SJCRH30 (cell line): ENCODE results near the gene MPEG1. TPM values are rescaled to one million over a fixed set of nuclear protein-coding genes. Genes with fewer than 3 reads are reported as not detected.

Experiments used
- DNase-seq, 2 experiments: peaks; one replicate each; pipeline ENCODE4 v3.0.0-alpha.2; 2015 to 2020
- H3K27ac ChIP-seq: fragments of 250-450 bp; sonication (Bioruptor Pico); 2 replicates; pipeline ENCODE4 v1.5.1; 2020; ENCODE audit warnings: mild to moderate bottlenecking, moderate library complexity
- H3K27me3 ChIP-seq: fragments of 250-450 bp; sonication (Bioruptor Pico); 2 replicates; pipeline ENCODE4 v1.5.1; 2020; ENCODE audit warnings: mild to moderate bottlenecking, moderate library complexity
- H3K36me3 ChIP-seq: fragments of 250-450 bp; sonication (Bioruptor Pico); 2 replicates; pipeline ENCODE4 v1.5.1; 2020; ENCODE audit warnings: mild to moderate bottlenecking, moderate library complexity
- H3K4me1 ChIP-seq: fragments of 250-450 bp; sonication (Bioruptor Pico); 2 replicates; pipeline ENCODE4 v1.5.1; 2020; ENCODE audit warnings: mild to moderate bottlenecking, moderate library complexity
- H3K4me3 ChIP-seq: fragments of 250-450 bp; sonication (Bioruptor Pico); 2 replicates; pipeline ENCODE4 v1.5.1; 2020; ENCODE audit warnings: mild to moderate bottlenecking, moderate library complexity
- H3K9me3 ChIP-seq: fragments of 250-450 bp; sonication (Bioruptor Pico); replicated peaks from 2 replicates; pipeline ENCODE4 v1.5.1; 2020; ENCODE audit warnings: mild to moderate bottlenecking, moderate library complexity
- total RNA-seq: library from RNA; depleted of rRNA; stranded (reverse); fragments of >200 nt; shearing (Covaris generic); gene quantifications from 2 replicates; pipeline ENCODE4 v1.2.3, GENCODE V29; 2014

Gene MPEG1
- total RNA-seq, 1 experiment from 2014 or later = not detected

GRCh38 chr11:59224351-59224928, 11.7 kb upstream of the MPEG1 start:
- H3K27ac ChIP-seq = no peak overlapping the region
- H3K36me3 ChIP-seq = no peaks in the 10 kb centered on the region
- DNase-seq = no peak
- no peak overlapping the region for H3K4me3 ChIP-seq
- no peaks in the 10 kb centered on the region for H3K9me3 ChIP-seq
- H3K27me3 ChIP-seq = no peaks in the 10 kb centered on the region
- no peaks in the 10 kb centered on the region for H3K4me1 ChIP-seq

- H3K27ac ChIP-seq = no peak overlapping the region
- no peak for DNase-seq
Measured at GRCh38 chr11:59223611-59224010, 10.9 kb upstream of the MPEG1 start.

DNA sequence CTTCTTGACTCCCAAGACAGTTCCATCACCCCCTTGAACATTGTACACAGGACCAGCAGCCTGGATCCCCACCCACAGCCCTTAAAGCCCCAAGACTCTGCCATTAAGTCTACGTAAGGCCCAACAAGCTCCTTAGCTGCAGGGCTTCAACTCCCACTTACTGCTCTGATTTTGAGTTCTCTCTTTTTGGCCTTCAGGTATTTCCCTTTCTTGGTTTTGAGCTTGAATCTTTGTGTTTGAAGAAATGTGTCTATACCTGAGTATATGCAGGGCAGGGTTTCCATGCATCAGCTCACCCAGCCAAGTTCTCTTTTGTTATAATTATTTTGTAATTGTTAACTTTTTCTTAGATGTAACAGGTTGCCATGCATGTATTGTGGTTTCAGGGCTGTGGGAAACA, 10.4 kb upstream of the MPEG1 start:
- H3K4me3 ChIP-seq = no peak overlapping the region
- H3K4me1 ChIP-seq = no peaks in the 10 kb centered on the region
- DNase-seq = no peak
- H3K27me3 ChIP-seq = no peaks in the 10 kb centered on the region
- no peaks in the 10 kb centered on the region for H3K36me3 ChIP-seq
- no peak overlapping the region for H3K27ac ChIP-seq
- H3K9me3 ChIP-seq = no peaks in the 10 kb centered on the region

More at GRCh38 chr11:59223611-59224010, 10.9 kb upstream of the MPEG1 start:
- Histone ChIP-seq H3K9me3 (no peaks in the 10 kb centered on the region), H3K4me3 (no peak overlapping the region), H3K27me3 (no peaks in the 10 kb centered on the region), H3K4me1 (no peaks in the 10 kb centered on the region), H3K36me3 (no peaks in the 10 kb centered on the region)

GRCh38 chr11:59222464-59223060, 9.8 kb upstream of the MPEG1 start:
- Histone ChIP-seq H3K9me3 (no peaks in the 10 kb centered on the region), H3K27ac (no peak overlapping the region), H3K36me3 (no peaks in the 10 kb centered on the region), H3K27me3 (no peaks in the 10 kb centered on the region), H3K4me1 (no peaks in the 10 kb centered on the region), H3K4me3 (no peak overlapping the region)
- DNase-seq = no peak

DNA sequence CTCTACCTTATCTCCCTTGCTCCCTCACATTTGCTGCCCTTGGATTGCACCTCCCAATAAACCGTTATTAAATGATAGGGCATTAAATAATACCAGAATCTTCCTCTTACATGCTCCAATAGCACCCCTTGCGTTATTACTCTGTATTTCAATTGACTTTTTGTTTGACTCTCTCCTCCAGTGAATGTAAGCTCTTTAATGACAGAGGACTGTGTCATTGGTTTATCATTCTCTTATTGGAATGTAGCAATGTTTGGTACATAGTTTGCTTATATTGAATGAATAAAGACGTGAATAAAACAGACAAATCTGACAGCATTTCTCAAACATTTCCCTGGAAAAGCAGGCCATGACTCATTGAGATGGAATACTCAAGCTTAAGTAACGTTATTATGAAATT, 8.7 kb upstream of the MPEG1 start:
- Histone ChIP-seq H3K36me3 (no peaks in the 10 kb centered on the region), H3K4me3 (no peak overlapping the region), H3K27me3 (no peaks in the 10 kb centered on the region), H3K4me1 (no peaks in the 10 kb centered on the region), H3K9me3 (no peaks in the 10 kb centered on the region), H3K27ac (no peak overlapping the region)
- no peak for DNase-seq

- Histone ChIP-seq H3K27ac (no peak overlapping the region), H3K4me3 (no peak overlapping the region), H3K9me3 (no peaks in the 10 kb centered on the region), H3K36me3 (no peaks in the 10 kb centered on the region), H3K27me3 (no peaks in the 10 kb centered on the region), H3K4me1 (no peaks in the 10 kb centered on the region)
- no peak for DNase-seq
Measured at GRCh38 chr11:59219836-59220235, 7.1 kb upstream of the MPEG1 start.

- Histone ChIP-seq H3K4me1 (no peaks in the 10 kb centered on the region), H3K27ac (no peak overlapping the region), H3K4me3 (no peak overlapping the region), H3K9me3 (no peaks in the 10 kb centered on the region), H3K36me3 (no peaks in the 10 kb centered on the region), H3K27me3 (no peaks in the 10 kb centered on the region)
- DNase-seq = no peak
Measured at GRCh38 chr11:59218893-59219292, 6.2 kb upstream of the MPEG1 start.

DNA sequence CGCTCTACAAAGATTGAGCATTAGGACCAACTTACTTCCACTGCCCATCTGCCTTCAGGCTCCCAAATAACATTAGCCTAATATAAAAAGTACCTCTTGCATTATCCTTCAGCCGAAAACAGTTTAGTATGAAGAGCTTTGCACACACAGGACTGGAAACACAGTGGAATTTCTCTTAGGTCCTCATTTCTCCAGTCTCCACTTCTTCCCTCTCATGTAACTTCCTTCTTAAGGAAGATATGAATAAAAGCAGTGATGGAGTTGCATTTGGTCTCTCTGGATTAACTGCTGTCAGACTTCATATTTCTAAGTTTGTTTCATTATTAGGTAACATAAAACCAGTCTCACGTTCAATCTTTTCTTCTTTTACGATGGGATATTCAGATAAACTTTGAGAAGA, 5.6 kb upstream of the MPEG1 start:
- no peaks in the 10 kb centered on the region for H3K4me1 ChIP-seq
- no peaks in the 10 kb centered on the region for H3K27me3 ChIP-seq
- H3K4me3 ChIP-seq = no peak overlapping the region
- DNase-seq = no peak
- no peak overlapping the region for H3K27ac ChIP-seq
- H3K9me3 ChIP-seq = no peaks in the 10 kb centered on the region
- no peaks in the 10 kb centered on the region for H3K36me3 ChIP-seq

GRCh38 chr11:59216641-59217564, 4.2 kb upstream of the MPEG1 start:
- no peaks in the 10 kb centered on the region for H3K27me3 ChIP-seq
- no peaks in the 10 kb centered on the region for H3K9me3 ChIP-seq
- H3K36me3 ChIP-seq = no peaks in the 10 kb centered on the region
- H3K27ac ChIP-seq = no peak overlapping the region
- no peak for DNase-seq
- no peaks in the 10 kb centered on the region for H3K4me1 ChIP-seq
- no peak overlapping the region for H3K4me3 ChIP-seq

DNA sequence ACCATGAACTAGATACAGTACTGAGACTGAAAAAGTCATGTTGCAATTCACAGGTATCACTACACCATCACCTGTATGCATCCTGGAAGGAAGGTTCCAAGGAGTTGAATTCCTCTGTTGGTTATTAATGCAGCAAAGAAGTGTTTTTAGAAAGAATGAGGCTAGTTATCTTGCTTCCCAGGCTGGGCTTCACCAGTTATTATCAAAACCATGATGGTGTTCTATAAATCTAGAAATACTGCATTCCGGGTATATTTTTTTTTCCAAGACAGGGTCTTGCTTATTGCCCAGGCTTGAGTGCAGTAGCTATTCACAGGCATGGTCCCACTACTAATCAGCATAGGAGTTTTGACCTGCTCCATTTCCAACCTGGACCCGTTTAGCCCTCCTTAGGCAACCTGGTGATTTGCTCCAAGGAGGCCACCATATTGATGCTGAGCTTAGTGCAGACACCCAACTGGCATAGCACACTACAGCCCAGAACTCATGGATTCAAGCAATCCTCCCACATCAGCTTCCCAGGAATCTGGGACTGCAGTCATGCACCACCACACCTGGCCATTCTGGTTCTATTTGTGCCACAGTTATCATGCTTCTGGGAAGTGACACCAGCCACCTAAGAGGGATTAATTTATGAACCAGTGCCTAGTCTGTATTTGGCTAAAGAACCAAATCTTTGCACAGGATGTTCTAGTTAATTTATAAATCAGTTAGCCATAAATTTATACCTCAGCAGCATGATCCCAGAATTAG, 1.6 kb upstream of the MPEG1 start:
- DNase-seq = no peak
- H3K27ac ChIP-seq = no peak overlapping the region
- no peaks in the 10 kb centered on the region for H3K36me3 ChIP-seq
- no peaks in the 10 kb centered on the region for H3K9me3 ChIP-seq
- no peak overlapping the region for H3K4me3 ChIP-seq
- H3K27me3 ChIP-seq = no peaks in the 10 kb centered on the region
- H3K4me1 ChIP-seq = no peaks in the 10 kb centered on the region

DNA sequence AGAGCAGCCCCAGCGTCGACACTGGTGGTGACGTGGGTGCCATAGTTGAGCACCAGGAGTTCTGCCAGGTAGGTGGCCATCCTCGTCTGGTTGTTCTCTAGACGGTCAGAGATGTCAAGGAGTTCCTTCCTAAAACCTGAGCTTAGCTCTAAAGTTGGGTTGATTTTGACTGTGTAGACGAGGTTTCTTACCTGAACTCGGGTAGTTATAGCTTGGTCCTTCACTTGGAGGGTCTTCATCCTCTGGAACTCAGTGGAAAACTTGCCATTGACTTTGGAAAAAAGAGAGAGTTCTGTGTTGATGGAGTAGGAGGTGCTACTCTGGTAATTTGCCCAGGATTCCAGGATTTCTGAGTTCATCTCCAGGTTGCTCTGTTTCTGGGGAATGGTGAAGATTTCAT, 505 bp downstream of the MPEG1 start:
- DNase-seq = no peak
- Histone ChIP-seq H3K4me1 (no peaks in the 10 kb centered on the region), H3K4me3 (no peak overlapping the region)

DNA sequence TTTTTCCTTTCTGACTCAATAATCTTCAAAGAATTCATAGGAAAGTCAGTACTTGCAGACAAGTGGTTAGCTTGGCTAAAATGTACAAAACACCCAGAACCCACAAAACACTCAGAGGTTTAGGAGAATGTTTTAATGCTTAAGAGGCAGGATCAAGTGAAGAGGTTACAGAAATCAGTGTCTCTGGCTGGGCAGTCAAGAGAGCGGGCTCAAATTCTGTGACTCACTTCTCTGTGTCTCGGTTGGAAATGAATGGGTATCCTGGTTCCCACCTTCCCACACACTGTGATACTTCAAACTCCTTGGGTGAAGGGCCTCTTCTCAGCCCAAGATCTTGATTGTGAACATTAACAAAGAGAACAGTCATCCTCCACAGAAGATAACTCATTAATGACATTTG, 3.8 kb downstream of the MPEG1 start:
- Histone ChIP-seq H3K9me3 (no peaks in the 10 kb centered on the region), H3K27me3 (no peaks in the 10 kb centered on the region), H3K27ac (no peak overlapping the region), H3K4me1 (no peaks in the 10 kb centered on the region), H3K4me3 (no peak overlapping the region), H3K36me3 (peaks cover 10% of the 10 kb centered on the region; the same call in 1 of the 2 replicates)
- no peak for DNase-seq

More for the DNA sequence above, 505 bp downstream of the MPEG1 start:
- no peaks in the 10 kb centered on the region for H3K9me3 ChIP-seq
- H3K27me3 ChIP-seq = no peaks in the 10 kb centered on the region
- 0 out of 2 replicates have a peak, but pooled peaks cover 4% of the 10 kb centered on the region for H3K36me3 ChIP-seq
- H3K27ac ChIP-seq = no peak overlapping the region

GRCh38 chr11:59207988-59208451, 4.7 kb downstream of the MPEG1 start:
- H3K9me3 ChIP-seq = no peaks in the 10 kb centered on the region
- H3K27ac ChIP-seq = no peak overlapping the region
- no peaks in the 10 kb centered on the region for H3K4me1 ChIP-seq
- H3K36me3 ChIP-seq = peaks cover 10% of the 10 kb centered on the region; the same call in 1 of the 2 replicates
- no peaks in the 10 kb centered on the region for H3K27me3 ChIP-seq
- DNase-seq = peak; percentile 30 to 64
- H3K4me3 ChIP-seq = no peak overlapping the region

DNA sequence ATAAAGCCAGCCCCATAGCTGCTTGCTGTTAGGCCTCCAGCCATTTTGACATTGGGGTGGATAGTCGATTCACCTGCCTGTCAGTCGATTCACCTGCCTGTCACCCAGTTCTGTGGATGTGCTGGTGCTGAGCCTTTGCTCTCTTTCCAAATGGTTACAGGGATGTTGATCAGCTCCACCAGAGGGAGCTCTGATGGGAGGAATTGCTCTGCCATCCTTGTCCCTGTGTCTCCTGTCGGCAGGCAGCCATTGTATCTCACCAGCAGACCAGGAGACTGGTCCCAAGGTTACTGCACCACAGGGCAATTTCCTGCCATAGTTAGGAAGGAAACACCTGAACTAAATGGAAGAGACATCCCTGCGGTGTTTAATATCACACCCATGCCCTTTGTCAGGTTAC, 6.1 kb downstream of the MPEG1 start:
- Histone ChIP-seq H3K27me3 (no peaks in the 10 kb centered on the region), H3K4me3 (no peak overlapping the region), H3K27ac (no peak overlapping the region), H3K4me1 (no peaks in the 10 kb centered on the region), H3K36me3 (peaks cover 10% of the 10 kb centered on the region; the same call in 1 of the 2 replicates), H3K9me3 (no peaks in the 10 kb centered on the region)
- DNase-seq = peak; percentile 27 to 54
